ENCODE results near the gene SLC41A3.
"Not testable (repeated sequence)": the region's sequence is repeated elsewhere in the genome, so short reads cannot be mapped to it uniquely, and the experiment has no call there.

SLC41A3 gene

DNA sequence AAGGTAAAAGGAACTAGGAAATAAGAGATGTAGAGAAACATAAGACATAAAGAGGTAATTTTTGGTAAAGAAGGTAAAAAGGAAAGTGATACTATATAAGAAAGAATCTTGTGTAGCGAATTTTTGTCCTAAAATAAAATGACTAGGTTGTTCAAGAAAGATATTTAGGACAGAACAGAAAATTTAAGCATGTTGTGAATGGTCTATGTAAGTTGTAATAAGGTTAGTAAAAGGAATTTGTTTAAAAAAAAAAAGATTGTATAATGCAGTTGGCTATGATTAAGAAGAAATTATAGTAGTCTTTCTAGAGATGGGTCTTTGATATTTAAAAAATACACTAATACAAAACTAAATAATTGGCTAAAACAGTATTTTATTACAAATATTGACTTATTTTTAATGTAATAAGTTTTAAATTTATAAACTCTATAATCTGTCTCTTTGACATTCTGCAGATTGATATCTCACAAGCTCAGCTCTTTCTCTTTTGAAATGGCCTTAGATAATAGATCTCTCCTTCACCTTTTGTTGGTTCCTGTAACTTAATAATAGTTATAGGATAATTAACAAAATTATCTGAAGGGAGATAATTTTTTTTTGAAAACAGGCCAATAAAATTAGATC lies 3.7 kb upstream of the SLC41A3 start:
- DNase-seq: peak; percentile 4 to 22
- no peak for TF ChIP-seq GATA1 (IDR thresholded peaks at IDR 0.05; ENCODE audit: low read depth, low read length)

- TF ChIP-seq GATA1 (IDR thresholded peaks at IDR 0.05; ENCODE audit: low read depth, low read length) (no peak), POLR2A (IDR thresholded peaks at IDR 0.05; ENCODE audit: low read length) (no peak)
- no peak for DNase-seq
These were observed 1.9 kb upstream of the SLC41A3 start for GRCh38 chr3:126085841-126086240.

DNA sequence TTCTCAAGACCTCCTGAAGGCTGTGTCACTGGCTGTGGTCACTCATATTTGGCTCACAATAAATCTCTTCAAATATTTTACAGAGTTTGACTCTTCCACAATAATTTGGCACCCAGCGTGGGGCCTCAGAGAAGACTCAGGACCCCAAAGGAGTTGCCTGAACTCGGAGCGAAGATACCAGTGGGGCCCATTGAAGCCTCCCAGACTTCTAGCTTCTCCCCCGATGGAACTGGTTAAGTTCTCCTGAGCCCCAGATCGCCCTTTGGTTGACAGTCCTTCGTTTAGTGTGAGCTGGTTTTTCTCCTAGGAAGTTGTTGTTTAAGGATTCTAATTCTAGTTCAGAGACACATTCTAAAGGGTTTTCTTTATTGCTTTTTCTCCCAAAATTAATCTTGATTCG lies 1.4 kb upstream of the SLC41A3 start:
- DNase-seq: no peak
- TF ChIP-seq GATA1 (IDR thresholded peaks at IDR 0.05; ENCODE audit: low read depth, low read length) (no peak), POLR2A (IDR thresholded peaks at IDR 0.05; ENCODE audit: low read length) (no peak)

GRCh38 chr3:126084768-126085180 lies 850 bp upstream of the SLC41A3 start:
- DNase-seq: peak; percentile 36 to 61
- TF ChIP-seq POLR2A (IDR thresholded peaks at IDR 0.05; ENCODE audit: low read length): no peak
- no peak for TF ChIP-seq GATA1 (IDR thresholded peaks at IDR 0.05; ENCODE audit: low read depth, low read length)

DNA sequence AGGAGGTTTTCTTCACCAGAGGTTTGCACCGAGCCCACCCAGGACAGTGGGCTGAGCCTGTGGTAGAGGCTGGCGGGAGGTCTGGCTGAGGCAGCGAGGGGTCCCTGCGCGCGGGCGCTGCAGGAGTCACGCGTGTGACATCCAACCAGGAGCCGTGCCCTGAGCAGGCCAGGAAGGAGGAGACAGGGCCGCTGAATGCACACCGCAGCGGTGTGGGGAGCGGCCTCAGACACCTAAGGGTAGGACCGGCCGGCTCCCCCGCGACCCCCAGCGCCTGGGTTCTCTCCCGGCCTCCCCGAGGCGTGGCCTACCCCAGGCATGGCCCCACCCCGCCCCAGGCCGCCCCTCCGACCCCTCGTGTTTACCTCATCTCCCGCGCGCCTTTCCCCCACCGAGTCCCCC lies 412 bp downstream of the SLC41A3 start:
- peak; percentile 74 to 78 for DNase-seq
- TF ChIP-seq POLR2A (IDR thresholded peaks at IDR 0.05; ENCODE audit: low read length) (no peak), GATA1 (IDR thresholded peaks at IDR 0.05; ENCODE audit: low read depth, low read length) (no peak)

- TF ChIP-seq GATA1 (IDR thresholded peaks at IDR 0.05; ENCODE audit: low read depth, low read length): no peak
- no peak for TF ChIP-seq POLR2A (IDR thresholded peaks at IDR 0.05; ENCODE audit: low read length)
These were observed 832 bp downstream of the SLC41A3 start for GRCh38 chr3:126083138-126083445.

GRCh38 chr3:126082362-126083137 lies 1.4 kb downstream of the SLC41A3 start:
- DNase-seq: peak; percentile 28 to 60
- TF ChIP-seq POLR2A (IDR thresholded peaks at IDR 0.05; ENCODE audit: low read length) (no peak), GATA1 (IDR thresholded peaks at IDR 0.05; ENCODE audit: low read depth, low read length) (no peak)

More at GRCh38 chr3:126083138-126083445, 832 bp downstream of the SLC41A3 start:
- no peak for DNase-seq

DNA sequence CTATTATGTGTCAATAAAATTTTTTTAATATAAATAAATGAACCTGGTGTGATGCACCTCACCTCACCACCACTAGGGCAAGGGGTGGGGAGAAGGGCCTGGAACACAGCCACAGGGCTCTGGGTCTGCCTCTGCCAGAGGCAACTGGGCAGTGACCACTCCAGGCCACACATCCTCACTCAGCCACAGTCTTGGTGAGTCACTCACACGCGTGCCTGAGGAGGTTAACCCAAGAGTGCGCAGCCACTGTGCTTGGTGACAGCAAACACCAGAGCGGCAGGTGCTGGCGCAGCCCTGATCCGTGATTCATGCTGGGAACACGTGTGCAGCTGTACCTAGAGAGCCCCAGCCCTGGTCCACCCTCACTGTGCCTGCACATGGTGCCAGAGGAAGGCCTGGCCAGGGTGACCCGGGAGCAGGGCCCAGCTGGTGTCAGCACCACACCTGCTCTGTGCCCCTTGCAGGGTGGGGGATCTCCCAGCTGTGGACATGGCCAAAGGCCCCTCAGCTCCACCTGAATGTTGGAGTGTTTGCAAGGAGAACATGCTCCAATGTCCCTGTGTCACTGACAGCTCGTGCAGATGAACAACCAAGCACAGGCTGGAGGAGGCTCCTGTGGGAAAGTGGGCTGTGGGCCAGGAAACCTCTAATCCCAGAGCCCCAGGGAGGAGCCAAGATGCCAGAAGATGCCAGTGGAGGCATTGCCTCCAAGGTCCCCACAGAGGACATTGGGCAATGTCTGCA lies 2.1 kb downstream of the SLC41A3 start:
- TF ChIP-seq GATA1 (IDR thresholded peaks at IDR 0.05; ENCODE audit: low read depth, low read length) (no peak), POLR2A (IDR thresholded peaks at IDR 0.05; ENCODE audit: low read length) (no peak)
- peak; percentile 22 to 37 for DNase-seq

GRCh38 chr3:126080970-126081369 lies 3.0 kb downstream of the SLC41A3 start:
- no peak for DNase-seq
- TF ChIP-seq POLR2A (IDR thresholded peaks at IDR 0.05; ENCODE audit: low read length): no peak
- TF ChIP-seq GATA1 (IDR thresholded peaks at IDR 0.05; ENCODE audit: low read depth, low read length): no peak

DNA sequence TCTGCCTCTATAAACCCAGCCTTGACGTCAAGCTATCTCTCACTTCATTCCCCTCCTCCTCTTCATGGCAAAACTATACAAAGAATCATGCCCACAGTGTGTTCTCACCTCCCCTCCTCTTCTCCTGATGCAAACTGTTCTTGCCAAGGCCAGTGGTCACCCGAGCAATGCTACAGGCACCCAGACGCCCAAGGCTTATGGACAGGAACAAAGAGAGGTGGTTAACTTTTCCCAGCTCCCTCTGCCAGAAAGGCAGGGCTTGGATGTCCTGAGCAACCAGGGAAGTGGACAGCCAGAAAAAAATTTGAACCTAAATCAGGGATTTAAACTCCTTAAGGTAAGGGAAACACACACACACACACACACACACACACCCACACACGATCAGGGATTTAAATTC lies 5.1 kb downstream of the SLC41A3 start:
- no peak for DNase-seq
- TF ChIP-seq POLR2A (IDR thresholded peaks at IDR 0.05; ENCODE audit: low read length) (no peak), GATA1 (IDR thresholded peaks at IDR 0.05; ENCODE audit: low read depth, low read length) (no peak)

DNA sequence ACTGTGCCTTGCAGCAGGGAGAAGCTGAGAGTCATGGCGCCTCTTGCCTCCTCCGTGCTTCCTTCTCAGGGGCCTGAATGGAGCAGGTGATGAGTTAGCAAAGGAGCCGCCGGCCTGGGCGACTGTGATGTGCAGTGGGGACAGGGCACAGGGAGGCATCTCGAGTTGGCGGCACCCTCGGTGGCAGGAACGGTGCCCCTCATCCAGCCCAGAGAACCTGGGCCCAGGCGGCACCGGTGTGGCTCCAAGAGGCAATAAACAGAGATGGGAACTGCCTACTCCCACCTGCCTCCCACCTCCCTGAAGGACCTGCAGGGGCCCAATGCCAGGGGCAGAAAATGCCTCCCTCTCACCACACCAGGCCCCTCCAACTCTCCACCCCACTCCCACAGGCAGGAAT lies 6.2 kb downstream of the SLC41A3 start:
- no peak for TF ChIP-seq GATA1 (IDR thresholded peaks at IDR 0.05; ENCODE audit: low read depth, low read length)
- no peak for TF ChIP-seq POLR2A (IDR thresholded peaks at IDR 0.05; ENCODE audit: low read length)
- DNase-seq: no peak

GRCh38 chr3:126076140-126076539 lies 7.8 kb downstream of the SLC41A3 start:
- DNase-seq: no peak
- TF ChIP-seq POLR2A (IDR thresholded peaks at IDR 0.05; ENCODE audit: low read length) (no peak), GATA1 (IDR thresholded peaks at IDR 0.05; ENCODE audit: low read depth, low read length) (no peak)

- DNase-seq: no peak
- TF ChIP-seq POLR2A (IDR thresholded peaks at IDR 0.05; ENCODE audit: low read length): no peak
- no peak for TF ChIP-seq GATA1 (IDR thresholded peaks at IDR 0.05; ENCODE audit: low read depth, low read length)
These were observed 13.8 kb downstream of the SLC41A3 start for GRCh38 chr3:126070146-126070545.

GRCh38 chr3:126067959-126068358 lies 16.0 kb downstream of the SLC41A3 start:
- no peak for TF ChIP-seq POLR2A (IDR thresholded peaks at IDR 0.05; ENCODE audit: low read length)
- TF ChIP-seq GATA1 (IDR thresholded peaks at IDR 0.05; ENCODE audit: low read depth, low read length): no peak
- DNase-seq: no peak

DNA sequence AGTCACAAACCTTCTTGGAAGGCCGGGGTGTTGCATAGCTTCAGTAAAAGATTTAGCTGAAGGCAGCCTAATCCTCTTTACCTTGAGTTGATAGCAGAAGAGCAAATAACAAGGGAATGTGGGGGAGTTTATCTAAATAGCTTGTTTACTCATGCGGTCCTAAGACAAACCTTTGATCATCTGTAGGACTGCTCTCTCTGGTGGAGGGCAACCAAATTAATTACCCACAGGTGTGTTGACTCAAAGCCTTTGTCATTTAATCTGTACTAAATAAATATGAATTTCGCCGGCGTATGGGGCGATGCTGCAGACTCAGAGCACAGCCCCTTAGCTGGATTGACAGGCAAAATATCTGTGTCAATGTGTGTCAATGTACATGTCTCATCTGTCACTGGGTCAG lies 17.2 kb downstream of the SLC41A3 start:
- DNase-seq: not testable (repeated sequence)

All from erythroblast (primary cell).